ENCODE measurements around the gene HNF4A. TPM values are rescaled to one million over a fixed set of nuclear protein-coding genes. Genes with fewer than 3 reads are reported as not detected.

The HNF4A gene
- total and polyA plus RNA-seq, 2 of the 13 experiments (the other 11 are each of a cell fraction or from before 2014, with no cell fraction given): 80.9 to 169 TPM

DNA sequence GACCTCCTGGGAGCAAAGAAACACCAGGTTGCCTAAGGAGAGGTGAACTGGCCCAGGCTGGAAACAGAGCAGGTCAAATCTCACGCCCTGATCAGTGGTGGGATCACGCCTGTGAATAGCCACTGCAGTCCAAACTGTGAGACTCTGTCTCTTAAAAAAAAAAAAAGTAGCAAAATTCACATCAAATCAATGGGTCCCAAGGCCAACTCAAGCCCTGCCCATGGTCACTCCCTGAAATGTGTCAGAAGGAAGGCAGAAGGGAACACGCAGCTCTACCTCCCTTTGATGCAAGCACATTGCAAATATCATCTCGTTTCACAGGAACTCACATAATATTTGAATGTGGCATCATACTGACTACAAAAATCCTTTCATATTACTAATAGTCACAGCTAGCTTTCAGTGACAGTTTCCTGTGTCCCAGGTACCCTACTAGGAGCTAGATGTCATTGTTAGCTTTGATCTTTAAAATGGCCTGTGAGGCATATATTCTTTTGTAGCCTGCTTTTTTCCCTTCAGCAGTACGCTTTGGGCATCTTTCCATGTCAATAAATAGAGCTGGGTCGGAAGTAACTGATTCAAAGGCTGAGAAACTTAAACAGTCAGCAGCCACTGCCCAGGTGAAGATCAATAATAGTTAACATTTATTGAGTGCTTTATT is 105.8 kb downstream of the HNF4A start (continued):
- TF ChIP-seq GLI4 (CRISPR knock-in tag; IDR thresholded peaks at IDR 0.05; ENCODE audit: borderline replicate concordance) (peak; percentile 49; the same call in 1 of the 2 replicates), BORCS8-MEF2B (CRISPR knock-in tag; IDR thresholded peaks at IDR 0.05) (no peak), ZNF224 (CRISPR knock-in tag; IDR thresholded peaks at IDR 0.05) (no peak), NR2C2 (CRISPR knock-in tag; IDR thresholded peaks at IDR 0.05; ENCODE audit: borderline replicate concordance) (no peak), PRMT3 (CRISPR knock-in tag; IDR thresholded peaks at IDR 0.05; ENCODE audit: borderline replicate concordance, low read depth) (no peak), ZNF337 (CRISPR knock-in tag; IDR thresholded peaks at IDR 0.05; ENCODE audit: borderline replicate concordance, low read depth) (0 out of 2 replicates have a peak, but pooled peaks have one; percentile 54), REPIN1 (CRISPR knock-in tag; IDR thresholded peaks at IDR 0.05; ENCODE audit: borderline replicate concordance, low read depth) (peak; percentile 7; the same call in 1 of the 2 replicates), JARID2 (CRISPR knock-in tag; IDR thresholded peaks at IDR 0.05; ENCODE audit: insufficient replicate concordance) (no peak), ZNF383 (CRISPR knock-in tag; IDR thresholded peaks at IDR 0.05; ENCODE audit: borderline replicate concordance) (no peak), DRAP1 (CRISPR knock-in tag; IDR thresholded peaks at IDR 0.05) (no peak), MAFK (conservative IDR thresholded peaks at IDR 0.05 in 1 of 2, IDR thresholded peaks at IDR 0.05 in 1 of 2; ENCODE audit: low read length in 2 of 2) (no peak), ELF3 (CRISPR knock-in tag; IDR thresholded peaks at IDR 0.05) (no peak; the same call in 1 of the 2 replicates), SNRNP70 (IDR thresholded peaks at IDR 0.05; ENCODE audit: low read depth, low read length) (no peak), MED8 (CRISPR knock-in tag; IDR thresholded peaks at IDR 0.05; ENCODE audit: insufficient replicate concordance) (no peak), ZNF317 (CRISPR knock-in tag; IDR thresholded peaks at IDR 0.05) (peak; percentile 66; the same call in 1 of the 2 replicates), ZFYVE20 (CRISPR knock-in tag; IDR thresholded peaks at IDR 0.05; ENCODE audit: borderline replicate concordance, low read depth) (no peak), ZNF326 (CRISPR knock-in tag; IDR thresholded peaks at IDR 0.05; ENCODE audit: borderline replicate concordance) (no peak), ATF1 (CRISPR knock-in tag; IDR thresholded peaks at IDR 0.05) (peak; percentile 55; the same call in 1 of the 2 replicates), SP1 (IDR thresholded peaks at IDR 0.05) (no peak), SP1 (CRISPR knock-in tag; IDR thresholded peaks at IDR 0.05) (no peak), GZF1 (CRISPR knock-in tag; IDR thresholded peaks at IDR 0.05) (no peak), SMARCE1 (IDR thresholded peaks at IDR 0.05; ENCODE audit: borderline replicate concordance) (no peak), NCOA5 (CRISPR knock-in tag; IDR thresholded peaks at IDR 0.05) (no peak), ZZZ3 (CRISPR knock-in tag; IDR thresholded peaks at IDR 0.05; ENCODE audit: borderline replicate concordance) (no peak), MED1 (CRISPR knock-in tag; IDR thresholded peaks at IDR 0.05) (peak; percentile 77)
- TF ChIP-seq, protein P1, sequence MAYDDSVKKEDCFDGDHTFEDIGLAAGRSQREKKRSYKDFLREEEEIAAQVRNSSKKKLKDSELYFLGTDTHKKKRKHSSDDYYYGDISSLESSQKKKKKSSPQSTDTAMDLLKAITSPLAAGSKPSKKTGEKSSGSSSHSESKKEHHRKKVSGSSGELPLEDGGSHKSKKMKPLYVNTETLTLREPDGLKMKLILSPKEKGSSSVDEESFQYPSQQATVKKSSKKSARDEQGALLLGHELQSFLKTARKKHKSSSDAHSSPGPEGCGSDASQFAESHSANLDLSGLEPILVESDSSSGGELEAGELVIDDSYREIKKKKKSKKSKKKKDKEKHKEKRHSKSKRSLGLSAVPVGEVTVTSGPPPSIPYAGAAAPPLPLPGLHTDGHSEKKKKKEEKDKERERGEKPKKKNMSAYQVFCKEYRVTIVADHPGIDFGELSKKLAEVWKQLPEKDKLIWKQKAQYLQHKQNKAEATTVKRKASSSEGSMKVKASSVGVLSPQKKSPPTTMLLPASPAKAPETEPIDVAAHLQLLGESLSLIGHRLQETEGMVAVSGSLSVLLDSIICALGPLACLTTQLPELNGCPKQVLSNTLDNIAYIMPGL (CRISPR knock-in tag; IDR thresholded peaks at IDR 0.05; ENCODE audit: borderline replicate concordance in 1 of 2, low read depth in 1 of 2): 0 out of 4 replicates have a peak, but pooled peaks of 1 of the 2 experiments have one; percentile 12
- TF ChIP-seq, protein P2, sequence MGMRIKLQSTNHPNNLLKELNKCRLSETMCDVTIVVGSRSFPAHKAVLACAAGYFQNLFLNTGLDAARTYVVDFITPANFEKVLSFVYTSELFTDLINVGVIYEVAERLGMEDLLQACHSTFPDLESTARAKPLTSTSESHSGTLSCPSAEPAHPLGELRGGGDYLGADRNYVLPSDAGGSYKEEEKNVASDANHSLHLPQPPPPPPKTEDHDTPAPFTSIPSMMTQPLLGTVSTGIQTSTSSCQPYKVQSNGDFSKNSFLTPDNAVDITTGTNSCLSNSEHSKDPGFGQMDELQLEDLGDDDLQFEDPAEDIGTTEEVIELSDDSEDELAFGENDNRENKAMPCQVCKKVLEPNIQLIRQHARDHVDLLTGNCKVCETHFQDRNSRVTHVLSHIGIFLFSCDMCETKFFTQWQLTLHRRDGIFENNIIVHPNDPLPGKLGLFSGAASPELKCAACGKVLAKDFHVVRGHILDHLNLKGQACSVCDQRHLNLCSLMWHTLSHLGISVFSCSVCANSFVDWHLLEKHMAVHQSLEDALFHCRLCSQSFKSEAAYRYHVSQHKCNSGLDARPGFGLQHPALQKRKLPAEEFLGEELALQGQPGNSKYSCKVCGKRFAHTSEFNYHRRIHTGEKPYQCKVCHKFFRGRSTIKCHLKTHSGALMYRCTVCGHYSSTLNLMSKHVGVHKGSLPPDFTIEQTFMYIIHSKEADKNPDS (CRISPR knock-in tag; IDR thresholded peaks at IDR 0.05): no peak
